Measurements from ENCODE around the gene UBE2O.
A peak's percentile ranks its signal among the peaks of the same experiment; 100 is the strongest.

DNA sequence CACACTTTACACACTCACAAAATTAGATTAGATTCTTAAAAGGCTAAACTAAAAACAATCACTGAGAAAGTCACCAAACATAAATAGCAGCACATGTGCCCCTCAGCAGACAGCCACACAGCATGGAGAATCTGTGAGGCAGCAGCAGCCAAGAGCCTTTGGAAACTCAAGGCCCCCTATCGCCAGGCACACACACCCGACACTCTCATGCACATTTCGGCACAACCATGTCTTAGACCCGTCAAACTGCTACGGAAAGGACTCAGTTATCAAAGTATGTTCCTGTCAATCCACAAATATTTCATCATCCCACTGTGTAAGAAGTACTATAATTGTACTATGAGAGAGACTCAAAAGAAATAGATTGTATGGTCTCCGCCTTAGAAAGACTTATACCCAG, 20.9 kb downstream of the UBE2O start:
- TF ChIP-seq POLR2AphosphoS5 (IDR thresholded peaks at IDR 0.05; ENCODE audit: low read depth): no peak
- TF ChIP-seq, protein P1, sequence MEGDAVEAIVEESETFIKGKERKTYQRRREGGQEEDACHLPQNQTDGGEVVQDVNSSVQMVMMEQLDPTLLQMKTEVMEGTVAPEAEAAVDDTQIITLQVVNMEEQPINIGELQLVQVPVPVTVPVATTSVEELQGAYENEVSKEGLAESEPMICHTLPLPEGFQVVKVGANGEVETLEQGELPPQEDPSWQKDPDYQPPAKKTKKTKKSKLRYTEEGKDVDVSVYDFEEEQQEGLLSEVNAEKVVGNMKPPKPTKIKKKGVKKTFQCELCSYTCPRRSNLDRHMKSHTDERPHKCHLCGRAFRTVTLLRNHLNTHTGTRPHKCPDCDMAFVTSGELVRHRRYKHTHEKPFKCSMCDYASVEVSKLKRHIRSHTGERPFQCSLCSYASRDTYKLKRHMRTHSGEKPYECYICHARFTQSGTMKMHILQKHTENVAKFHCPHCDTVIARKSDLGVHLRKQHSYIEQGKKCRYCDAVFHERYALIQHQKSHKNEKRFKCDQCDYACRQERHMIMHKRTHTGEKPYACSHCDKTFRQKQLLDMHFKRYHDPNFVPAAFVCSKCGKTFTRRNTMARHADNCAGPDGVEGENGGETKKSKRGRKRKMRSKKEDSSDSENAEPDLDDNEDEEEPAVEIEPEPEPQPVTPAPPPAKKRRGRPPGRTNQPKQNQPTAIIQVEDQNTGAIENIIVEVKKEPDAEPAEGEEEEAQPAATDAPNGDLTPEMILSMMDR (conservative IDR thresholded peaks at IDR 0.05; ENCODE audit: low read depth in 2 of 2): 0 out of 4 replicates have a peak, but pooled peaks of 1 of the 2 experiments have one; percentile 9
- TF ChIP-seq, protein P2, sequence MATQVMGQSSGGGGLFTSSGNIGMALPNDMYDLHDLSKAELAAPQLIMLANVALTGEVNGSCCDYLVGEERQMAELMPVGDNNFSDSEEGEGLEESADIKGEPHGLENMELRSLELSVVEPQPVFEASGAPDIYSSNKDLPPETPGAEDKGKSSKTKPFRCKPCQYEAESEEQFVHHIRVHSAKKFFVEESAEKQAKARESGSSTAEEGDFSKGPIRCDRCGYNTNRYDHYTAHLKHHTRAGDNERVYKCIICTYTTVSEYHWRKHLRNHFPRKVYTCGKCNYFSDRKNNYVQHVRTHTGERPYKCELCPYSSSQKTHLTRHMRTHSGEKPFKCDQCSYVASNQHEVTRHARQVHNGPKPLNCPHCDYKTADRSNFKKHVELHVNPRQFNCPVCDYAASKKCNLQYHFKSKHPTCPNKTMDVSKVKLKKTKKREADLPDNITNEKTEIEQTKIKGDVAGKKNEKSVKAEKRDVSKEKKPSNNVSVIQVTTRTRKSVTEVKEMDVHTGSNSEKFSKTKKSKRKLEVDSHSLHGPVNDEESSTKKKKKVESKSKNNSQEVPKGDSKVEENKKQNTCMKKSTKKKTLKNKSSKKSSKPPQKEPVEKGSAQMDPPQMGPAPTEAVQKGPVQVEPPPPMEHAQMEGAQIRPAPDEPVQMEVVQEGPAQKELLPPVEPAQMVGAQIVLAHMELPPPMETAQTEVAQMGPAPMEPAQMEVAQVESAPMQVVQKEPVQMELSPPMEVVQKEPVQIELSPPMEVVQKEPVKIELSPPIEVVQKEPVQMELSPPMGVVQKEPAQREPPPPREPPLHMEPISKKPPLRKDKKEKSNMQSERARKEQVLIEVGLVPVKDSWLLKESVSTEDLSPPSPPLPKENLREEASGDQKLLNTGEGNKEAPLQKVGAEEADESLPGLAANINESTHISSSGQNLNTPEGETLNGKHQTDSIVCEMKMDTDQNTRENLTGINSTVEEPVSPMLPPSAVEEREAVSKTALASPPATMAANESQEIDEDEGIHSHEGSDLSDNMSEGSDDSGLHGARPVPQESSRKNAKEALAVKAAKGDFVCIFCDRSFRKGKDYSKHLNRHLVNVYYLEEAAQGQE (IDR thresholded peaks at IDR 0.05; ENCODE audit: unreplicated experiment): no peak

Measured in GM23338 (cell line).